ENCODE results near the gene HDGFL2. TPM values are rescaled to one million over a fixed set of nuclear protein-coding genes. Genes with fewer than 3 reads are reported as not detected.

The HDGFL2 gene
- polyA plus RNA-seq, 6 donors from 2014 or later, result 0.91 to 22.7 (median 11.5) TPM

GRCh38 chr19:4437103-4437502, 35.0 kb upstream of the HDGFL2 start:
- ATAC-seq (ENCODE audit: low read depth in 2 of 2) (no peak), DNase-seq (no peak)
- Mint-ChIP-seq H3K27me3 (no peaks in the 10 kb centered on the region), H3K4me3 (no peak overlapping the region), H3K36me3 (peaks cover 0 to 6% of the 10 kb centered on the region in 2 donors), H3K9me3 (no peaks in the 10 kb centered on the region), H3K4me1 (peaks cover 4 to 10% (median 8%) of the 10 kb centered on the region in 3 donors), H3K27ac (no peak overlapping the region)

- DNase-seq (no peak), ATAC-seq (ENCODE audit: low read depth in 2 of 2) (no peak)
- Mint-ChIP-seq H3K27ac (peak overlapping the region in 4 of 6 donors; percentile 36 to 73 (median 38)), H3K9me3 (no peaks in the 10 kb centered on the region), H3K4me1 (peaks cover 7 to 17% (median 15%) of the 10 kb centered on the region in 3 donors), H3K36me3 (peaks cover 0 to 6% of the 10 kb centered on the region in 2 donors), H3K4me3 (no peak overlapping the region), H3K27me3 (no peaks in the 10 kb centered on the region)
Observed at GRCh38 chr19:4439243-4439642, 32.9 kb upstream of the HDGFL2 start.

DNA sequence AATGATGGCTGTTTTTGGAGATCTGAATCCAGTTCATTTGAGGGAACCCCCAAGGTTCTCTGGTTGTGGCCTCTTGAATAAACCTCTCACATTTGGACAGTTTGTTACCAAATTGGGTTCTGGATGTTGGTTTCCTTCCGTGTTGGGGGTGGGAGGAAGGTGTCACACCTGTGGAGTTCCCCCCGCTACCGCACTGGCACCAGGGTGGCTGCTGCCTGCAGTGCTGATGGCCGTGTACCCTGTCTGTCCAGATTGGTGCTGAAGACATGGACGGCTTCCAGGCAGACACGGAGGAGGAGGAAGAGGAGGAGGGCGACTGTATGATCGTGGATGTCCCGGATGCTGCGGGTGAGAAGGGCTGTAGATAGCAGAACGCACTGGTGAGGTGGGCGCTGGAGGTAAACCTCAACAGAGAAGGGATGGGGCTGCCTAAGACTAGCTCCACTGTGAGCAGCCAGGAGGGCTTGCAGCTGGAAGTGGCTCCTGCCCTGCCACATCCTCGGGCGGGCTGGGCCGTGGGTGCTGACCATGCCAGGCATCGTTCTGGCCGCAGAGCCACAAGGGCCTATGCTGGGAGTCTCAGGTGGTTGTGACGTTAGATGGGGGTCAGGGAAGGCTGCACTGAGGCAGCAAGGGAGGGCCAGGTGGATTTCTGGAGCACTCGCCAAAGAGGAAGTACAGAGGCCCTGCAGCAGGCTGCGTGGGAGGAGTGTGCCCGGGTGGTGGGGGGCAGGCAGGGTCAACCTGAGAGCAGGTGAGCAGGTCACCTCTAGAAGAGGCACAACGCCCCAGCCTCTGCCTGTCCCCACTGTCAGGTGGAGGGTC, 29.9 kb upstream of the HDGFL2 start:
- Mint-ChIP-seq H3K4me1 (peaks cover 7 to 17% (median 13%) of the 10 kb centered on the region in 3 donors), H3K27ac (peak overlapping the region in 5 of 6 donors; percentile 42 to 89 (median 83)), H3K27me3 (no peaks in the 10 kb centered on the region), H3K4me3 (peak overlapping the region in 2 of 8 donors; percentile 36 to 82), H3K36me3 (no peaks in the 10 kb centered on the region), H3K9me3 (no peaks in the 10 kb centered on the region)
- DNase-seq (no peak), ATAC-seq (ENCODE audit: low read depth in 2 of 2) (peak; percentile 45 to 47)

DNA sequence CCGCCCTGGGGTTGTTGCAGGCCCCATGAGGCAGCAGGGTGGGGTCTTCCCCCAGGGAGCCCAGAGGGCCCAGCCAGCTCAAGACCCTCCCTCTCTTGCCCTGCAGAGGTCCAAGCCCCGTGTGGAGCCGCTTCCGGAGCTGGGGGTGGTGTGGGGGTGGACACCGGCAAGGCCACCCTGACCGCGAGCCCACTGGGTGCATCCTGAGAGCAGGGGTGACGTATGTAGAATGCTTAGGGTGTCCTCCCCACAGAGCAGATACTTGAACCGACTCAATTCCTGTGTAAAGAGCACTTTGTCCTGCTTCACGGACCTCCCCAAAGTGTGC, 29.3 kb upstream of the HDGFL2 start:
- Mint-ChIP-seq H3K9me3 (no peaks in the 10 kb centered on the region), H3K27ac (peak overlapping the region in 3 of 6 donors; percentile 21 to 83 (median 70)), H3K4me3 (no peak overlapping the region), H3K27me3 (no peaks in the 10 kb centered on the region), H3K4me1 (peaks cover 7 to 17% (median 13%) of the 10 kb centered on the region in 3 donors), H3K36me3 (no peaks in the 10 kb centered on the region)
- ATAC-seq (ENCODE audit: low read depth in 2 of 2) (no peak), DNase-seq (no peak)

DNA sequence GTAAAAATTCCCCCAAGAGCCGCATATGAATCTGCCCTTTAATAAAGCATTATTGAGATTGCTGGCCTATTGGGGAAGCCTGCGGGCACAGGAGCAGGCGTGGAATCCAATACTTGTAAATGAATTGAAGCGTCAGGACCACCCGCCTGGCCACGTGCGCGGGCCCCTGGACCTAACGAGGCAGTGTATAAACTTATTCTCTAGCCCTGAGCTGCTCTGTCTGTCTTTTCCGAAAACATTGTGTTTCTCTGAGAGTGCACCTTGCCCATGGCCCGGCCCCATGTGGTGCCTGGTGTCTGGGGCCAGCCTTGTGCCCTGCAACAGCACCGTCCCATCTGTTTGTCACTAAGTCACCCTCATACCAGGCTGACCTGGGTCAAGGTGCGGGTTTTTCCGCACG, 28.9 kb upstream of the HDGFL2 start:
- H3K27ac Mint-ChIP-seq, result peak overlapping the region in 1 of 6 donors; percentile 70
- no peak overlapping the region for H3K4me3 Mint-ChIP-seq
- no peak for DNase-seq
- H3K4me1 Mint-ChIP-seq, result peaks cover 7 to 17% (median 13%) of the 10 kb centered on the region in 3 donors
- H3K9me3 Mint-ChIP-seq, result no peaks in the 10 kb centered on the region
- H3K27me3 Mint-ChIP-seq, result no peaks in the 10 kb centered on the region
- no peaks in the 10 kb centered on the region for H3K36me3 Mint-ChIP-seq
- ATAC-seq (ENCODE audit: low read depth in 2 of 2), result no peak

DNA sequence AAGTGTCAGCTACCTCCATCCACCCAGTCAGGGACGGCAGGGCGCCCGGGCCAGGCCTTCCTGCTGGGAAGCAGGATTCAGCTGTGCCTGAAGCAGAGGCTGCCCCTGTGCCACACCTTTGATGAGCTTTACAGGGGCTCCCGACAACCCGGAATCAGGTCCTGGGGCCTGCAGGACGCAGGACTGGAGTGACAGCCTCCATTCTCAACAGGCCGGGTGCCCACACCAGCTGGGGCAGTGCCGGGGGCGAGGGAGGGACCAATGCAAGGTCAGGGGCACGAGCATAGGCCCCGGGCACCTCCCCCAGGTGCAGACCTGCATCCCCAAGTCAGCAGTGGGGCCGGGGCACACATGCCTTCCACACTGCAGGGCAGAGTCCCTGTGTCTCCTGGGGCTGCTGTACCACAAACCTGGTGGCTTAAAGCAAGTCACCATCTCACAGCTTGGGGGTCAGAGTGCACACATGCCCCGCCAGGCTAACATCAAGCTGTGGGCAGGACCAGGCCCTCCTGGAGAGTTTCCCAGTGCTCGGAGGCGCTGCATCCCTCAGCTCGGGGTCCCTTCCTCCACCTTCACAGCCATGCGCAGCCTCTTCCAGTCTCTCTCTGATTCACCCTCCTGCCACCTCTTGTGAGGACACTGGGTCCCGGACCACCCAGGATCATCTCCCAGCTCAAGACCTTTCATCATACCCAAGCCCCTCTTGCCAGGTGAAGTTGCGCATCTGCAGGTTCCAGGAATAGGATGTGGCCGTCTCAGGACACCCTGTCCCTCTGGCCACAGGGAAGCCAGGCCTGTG, 27.9 kb upstream of the HDGFL2 start:
- ATAC-seq (ENCODE audit: low read depth in 2 of 2) (no peak), DNase-seq (no peak)
- Mint-ChIP-seq H3K36me3 (no peaks in the 10 kb centered on the region), H3K27ac (peak overlapping the region in 1 of 6 donors; percentile 3), H3K9me3 (no peaks in the 10 kb centered on the region), H3K27me3 (no peaks in the 10 kb centered on the region), H3K4me3 (no peak overlapping the region), H3K4me1 (peaks cover 7 to 17% (median 13%) of the 10 kb centered on the region in 3 donors)

DNA sequence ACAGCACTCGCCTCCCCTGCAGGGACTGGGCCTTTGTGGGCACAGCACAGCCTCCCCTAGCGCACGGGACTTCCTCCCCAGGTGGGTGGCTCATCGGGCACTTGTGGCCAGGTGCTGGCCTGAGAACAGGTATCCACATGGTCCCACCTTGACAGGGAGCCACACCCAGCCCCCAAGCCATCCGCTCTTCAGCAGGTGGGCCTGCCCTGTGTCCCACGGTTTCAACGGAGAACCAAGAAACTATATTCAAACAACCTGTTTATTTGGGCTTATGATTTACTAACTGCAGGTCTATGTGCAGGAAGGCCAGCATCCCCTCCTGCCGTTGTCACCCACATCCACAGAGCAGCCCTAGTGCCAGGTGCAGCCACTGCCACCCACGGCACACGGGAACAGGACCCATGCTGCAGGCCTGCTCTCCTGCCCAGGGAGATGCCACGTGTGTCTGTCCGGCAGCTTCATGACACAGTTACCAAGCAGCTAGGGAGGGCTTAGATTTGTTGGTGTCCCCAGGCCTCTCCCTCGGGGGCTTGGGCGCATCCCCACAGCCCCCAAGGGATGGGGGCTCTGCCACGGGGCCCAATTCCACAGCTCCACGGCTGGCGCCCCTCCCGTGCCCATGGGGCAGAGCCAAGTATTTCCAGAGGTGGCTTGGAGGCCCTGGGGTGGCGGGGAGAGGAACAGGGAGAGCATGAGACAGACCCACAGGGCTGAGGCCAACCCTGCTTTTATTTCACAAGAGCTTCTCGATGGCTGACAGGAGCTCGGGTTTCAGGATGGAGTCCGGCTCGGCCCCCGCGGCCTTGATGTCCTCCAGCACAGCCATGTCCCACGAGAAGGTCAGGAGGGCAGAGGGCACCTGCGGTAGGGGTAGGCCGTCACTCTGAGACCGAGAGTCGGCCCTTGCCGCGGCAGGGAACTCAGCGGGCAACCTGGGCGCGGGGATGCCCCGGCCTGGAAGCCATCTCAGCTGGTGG, 27.0 kb upstream of the HDGFL2 start:
- H3K4me1 Mint-ChIP-seq, result peaks cover 7 to 17% (median 13%) of the 10 kb centered on the region in 3 donors
- no peak overlapping the region for H3K4me3 Mint-ChIP-seq
- no peak for DNase-seq
- no peak for ATAC-seq (ENCODE audit: low read depth in 2 of 2)
- H3K9me3 Mint-ChIP-seq, result no peaks in the 10 kb centered on the region
- no peak overlapping the region for H3K27ac Mint-ChIP-seq
- H3K27me3 Mint-ChIP-seq, result no peaks in the 10 kb centered on the region
- peaks cover 0 to 6% of the 10 kb centered on the region in 2 donors for H3K36me3 Mint-ChIP-seq

- no peak overlapping the region for H3K4me3 Mint-ChIP-seq
- ATAC-seq (ENCODE audit: low read depth in 2 of 2) (no peak), DNase-seq (no peak)
Observed at GRCh38 chr19:4445963-4446703, 26.0 kb upstream of the HDGFL2 start.

GRCh38 chr19:4446704-4447200, 25.3 kb upstream of the HDGFL2 start:
- H3K4me1 Mint-ChIP-seq, result peaks cover 7 to 17% (median 11%) of the 10 kb centered on the region in 3 donors
- ATAC-seq (ENCODE audit: low read depth in 2 of 2) (no peak), DNase-seq (no peak)
- no peaks in the 10 kb centered on the region for H3K27me3 Mint-ChIP-seq
- no peak overlapping the region for H3K4me3 Mint-ChIP-seq
- peaks cover 0 to 6% of the 10 kb centered on the region in 2 donors for H3K36me3 Mint-ChIP-seq
- H3K27ac Mint-ChIP-seq, result no peak overlapping the region
- no peaks in the 10 kb centered on the region for H3K9me3 Mint-ChIP-seq

More at GRCh38 chr19:4445963-4446703, 26.0 kb upstream of the HDGFL2 start:
- peaks cover 0 to 6% of the 10 kb centered on the region in 2 donors for H3K36me3 Mint-ChIP-seq
- H3K4me1 Mint-ChIP-seq, result peaks cover 7 to 17% (median 11%) of the 10 kb centered on the region in 3 donors
- no peak overlapping the region for H3K27ac Mint-ChIP-seq
- H3K27me3 Mint-ChIP-seq, result no peaks in the 10 kb centered on the region
- no peaks in the 10 kb centered on the region for H3K9me3 Mint-ChIP-seq

GRCh38 chr19:4447327-4448146, 24.6 kb upstream of the HDGFL2 start:
- ATAC-seq (ENCODE audit: low read depth in 2 of 2), result no peak
- H3K4me3 Mint-ChIP-seq, result no peak overlapping the region
- no peak overlapping the region for H3K27ac Mint-ChIP-seq
- no peaks in the 10 kb centered on the region for H3K27me3 Mint-ChIP-seq
- DNase-seq, result no peak
- H3K36me3 Mint-ChIP-seq, result peaks cover 0 to 6% of the 10 kb centered on the region in 2 donors
- H3K4me1 Mint-ChIP-seq, result peaks cover under 1 to 9% (median 4%) of the 10 kb centered on the region in 3 donors
- H3K9me3 Mint-ChIP-seq, result no peaks in the 10 kb centered on the region

GRCh38 chr19:4448147-4448985, 23.7 kb upstream of the HDGFL2 start:
- H3K4me1 Mint-ChIP-seq, result peaks cover 0 to 1% (median under 1%) of the 10 kb centered on the region in 3 donors
- H3K27ac Mint-ChIP-seq, result no peak overlapping the region
- H3K27me3 Mint-ChIP-seq, result no peaks in the 10 kb centered on the region
- no peaks in the 10 kb centered on the region for H3K9me3 Mint-ChIP-seq
- peaks cover 0 to 6% of the 10 kb centered on the region in 2 donors for H3K36me3 Mint-ChIP-seq
- DNase-seq, result no peak
- ATAC-seq (ENCODE audit: low read depth in 2 of 2), result no peak
- H3K4me3 Mint-ChIP-seq, result no peak overlapping the region

Measured in naive B cell (primary cell).